ENCODE measurements around the gene RHCG. TPM values are rescaled to one million over a fixed set of nuclear protein-coding genes. Genes with fewer than 3 reads are reported as not detected.

The RHCG gene
- total and polyA plus RNA-seq, 8 donors, result 2.2 to 3.1 (median 2.6) TPM; not detected in 2

DNA sequence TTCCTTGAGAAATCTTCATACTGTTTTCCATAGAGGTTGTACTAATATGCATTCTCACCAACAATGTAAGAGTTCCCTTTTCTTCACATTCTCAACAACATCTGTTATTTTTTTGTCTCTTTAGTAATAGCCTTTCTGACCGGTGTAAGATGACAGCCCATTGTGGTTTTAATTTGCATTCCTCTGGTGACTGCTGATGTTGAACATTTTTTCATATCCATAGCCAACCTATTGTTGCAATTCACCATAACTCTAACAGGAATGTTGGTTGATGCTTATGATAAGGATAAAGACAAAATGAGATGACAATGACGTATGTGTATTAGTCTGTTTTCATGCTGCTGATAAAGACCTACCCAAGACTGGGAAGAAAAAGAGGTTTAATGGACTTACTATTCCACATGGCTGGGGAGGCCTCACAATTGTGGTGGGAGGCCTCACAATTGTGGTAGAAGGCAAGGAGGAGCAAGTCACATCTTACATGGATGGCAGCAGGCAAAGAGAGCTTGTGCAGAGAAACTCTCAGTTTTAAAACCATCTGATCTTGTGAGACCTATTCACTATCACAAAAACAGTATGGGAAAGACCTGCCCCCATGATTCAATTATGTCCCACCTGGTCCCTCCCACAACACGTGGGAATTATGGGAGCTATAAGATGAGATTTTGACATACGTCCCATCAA is 37.6 kb upstream of the RHCG start:
- H3K27ac ChIP-seq, result no peak overlapping the region
- H3K4me1 ChIP-seq, result no peaks in the 10 kb centered on the region
- DNase-seq (no peak), ATAC-seq (no peak)
- intact Hi-C loops (cut with DNase I), result no loop called here
- TF ChIP-seq, protein P1, sequence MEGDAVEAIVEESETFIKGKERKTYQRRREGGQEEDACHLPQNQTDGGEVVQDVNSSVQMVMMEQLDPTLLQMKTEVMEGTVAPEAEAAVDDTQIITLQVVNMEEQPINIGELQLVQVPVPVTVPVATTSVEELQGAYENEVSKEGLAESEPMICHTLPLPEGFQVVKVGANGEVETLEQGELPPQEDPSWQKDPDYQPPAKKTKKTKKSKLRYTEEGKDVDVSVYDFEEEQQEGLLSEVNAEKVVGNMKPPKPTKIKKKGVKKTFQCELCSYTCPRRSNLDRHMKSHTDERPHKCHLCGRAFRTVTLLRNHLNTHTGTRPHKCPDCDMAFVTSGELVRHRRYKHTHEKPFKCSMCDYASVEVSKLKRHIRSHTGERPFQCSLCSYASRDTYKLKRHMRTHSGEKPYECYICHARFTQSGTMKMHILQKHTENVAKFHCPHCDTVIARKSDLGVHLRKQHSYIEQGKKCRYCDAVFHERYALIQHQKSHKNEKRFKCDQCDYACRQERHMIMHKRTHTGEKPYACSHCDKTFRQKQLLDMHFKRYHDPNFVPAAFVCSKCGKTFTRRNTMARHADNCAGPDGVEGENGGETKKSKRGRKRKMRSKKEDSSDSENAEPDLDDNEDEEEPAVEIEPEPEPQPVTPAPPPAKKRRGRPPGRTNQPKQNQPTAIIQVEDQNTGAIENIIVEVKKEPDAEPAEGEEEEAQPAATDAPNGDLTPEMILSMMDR (IDR thresholded peaks at IDR 0.05), result no peak
- H3K4me3 ChIP-seq, result no peak overlapping the region
- no peaks in the 10 kb centered on the region for H3K36me3 ChIP-seq
- no peaks in the 10 kb centered on the region for H3K27me3 ChIP-seq
- H3K9me3 ChIP-seq, result peaks cover 0 to 12% of the 10 kb centered on the region in 2 donors

DNA sequence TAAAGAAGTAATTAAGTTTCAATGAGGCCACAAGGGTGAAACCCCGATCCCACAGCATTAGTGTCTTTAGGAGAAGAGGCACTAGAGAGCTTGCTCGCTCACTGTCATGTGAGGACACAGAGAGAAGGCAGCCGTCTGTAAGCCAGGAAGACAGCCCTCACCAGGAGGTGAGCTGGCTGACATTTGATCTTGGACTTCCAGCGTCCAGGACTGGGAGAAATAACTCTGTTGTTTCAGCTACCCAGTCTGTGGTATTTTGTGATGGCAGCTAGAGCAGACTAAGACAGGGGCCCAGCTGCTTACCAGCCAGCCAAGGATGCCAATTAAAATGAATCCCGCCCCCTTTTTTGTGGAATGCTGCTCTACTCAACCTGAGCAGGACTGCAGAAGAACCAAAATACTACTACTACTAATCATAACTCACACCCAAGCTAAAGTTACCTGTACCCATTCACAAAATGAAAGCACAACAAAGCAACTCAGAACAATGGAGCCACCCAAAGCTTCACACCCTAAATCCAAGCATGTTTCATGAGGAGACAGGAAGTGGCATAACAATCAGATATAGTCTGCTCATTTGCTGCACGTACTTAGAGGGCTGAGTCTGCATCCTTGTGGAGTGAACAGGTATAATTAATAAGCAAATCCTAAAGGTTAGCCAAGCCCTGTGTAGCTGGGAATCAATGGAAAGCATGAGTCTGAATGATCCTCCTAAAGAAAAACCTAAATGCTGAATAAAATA is 35.6 kb upstream of the RHCG start:
- DNase-seq (no peak), ATAC-seq (no peak)
- H3K27ac ChIP-seq, result no peak overlapping the region
- no peaks in the 10 kb centered on the region for H3K27me3 ChIP-seq
- intact Hi-C loops (cut with DNase I), result no loop called here
- H3K36me3 ChIP-seq, result no peaks in the 10 kb centered on the region
- no peaks in the 10 kb centered on the region for H3K4me1 ChIP-seq
- TF ChIP-seq, protein P1 (IDR thresholded peaks at IDR 0.05), result no peak
- no peak overlapping the region for H3K4me3 ChIP-seq
- no peaks in the 10 kb centered on the region for H3K9me3 ChIP-seq

DNA sequence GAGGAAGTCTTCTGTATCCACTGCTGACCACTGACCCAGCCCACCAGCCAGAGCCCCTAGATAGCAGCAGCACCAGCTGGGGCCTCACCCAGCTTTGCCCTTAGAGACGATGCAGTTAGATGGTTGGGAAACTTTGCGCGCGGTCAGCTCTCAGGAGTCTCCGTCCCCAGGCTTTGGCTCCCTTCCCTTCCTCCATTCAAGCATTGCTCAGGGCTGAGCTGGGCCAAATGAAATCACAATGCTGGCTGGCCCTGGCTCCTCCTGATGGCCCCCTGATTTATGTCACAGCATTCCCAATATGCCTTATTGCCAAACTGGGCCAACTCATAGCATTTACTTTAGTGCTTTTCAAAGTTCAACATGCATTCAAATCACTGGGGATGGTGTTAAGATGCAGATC is 34.6 kb upstream of the RHCG start:
- no peaks in the 10 kb centered on the region for H3K27me3 ChIP-seq
- intact Hi-C loops (cut with DNase I), result no loop called here
- no peaks in the 10 kb centered on the region for H3K36me3 ChIP-seq
- no peak overlapping the region for H3K4me3 ChIP-seq
- TF ChIP-seq, protein P1 (IDR thresholded peaks at IDR 0.05), result no peak
- no peak for ATAC-seq
- H3K27ac ChIP-seq, result no peak overlapping the region
- H3K4me1 ChIP-seq, result no peaks in the 10 kb centered on the region
- no peak for DNase-seq
- no peaks in the 10 kb centered on the region for H3K9me3 ChIP-seq

DNA sequence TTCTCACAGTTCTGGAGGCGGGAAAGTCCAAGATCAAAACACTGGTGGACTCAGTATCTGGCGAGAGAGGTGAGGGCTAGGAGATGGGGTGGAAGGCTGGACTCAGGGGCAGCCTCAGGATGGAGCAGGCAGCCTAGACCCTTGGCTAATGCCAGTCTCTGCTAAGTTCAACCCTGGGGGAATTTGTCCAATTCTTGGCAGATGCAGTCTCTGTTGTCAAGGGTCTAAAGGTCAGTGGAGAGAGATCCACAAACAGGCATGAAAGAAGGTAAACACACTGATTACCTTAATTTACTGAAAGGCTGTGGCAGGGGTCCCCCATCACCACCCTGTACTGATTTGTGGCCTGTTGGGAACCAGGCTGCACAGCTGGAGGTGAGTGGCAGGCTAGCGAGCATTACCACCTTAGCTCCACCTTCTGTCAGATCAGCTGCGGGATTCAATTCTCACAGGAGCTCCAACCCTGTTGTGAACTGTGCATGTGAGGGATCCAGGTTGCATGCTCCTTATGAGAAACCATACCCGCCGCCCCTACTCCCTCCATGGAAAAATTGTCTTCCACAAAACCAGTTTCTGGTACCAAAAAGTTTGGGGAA is 32.5 kb upstream of the RHCG start:
- H3K9me3 ChIP-seq, result no peaks in the 10 kb centered on the region
- ATAC-seq (no peak), DNase-seq (no peak)
- no peak overlapping the region for H3K4me3 ChIP-seq
- TF ChIP-seq, protein P1 (IDR thresholded peaks at IDR 0.05), result no peak
- H3K36me3 ChIP-seq, result no peaks in the 10 kb centered on the region
- H3K4me1 ChIP-seq, result no peaks in the 10 kb centered on the region
- no peak overlapping the region for H3K27ac ChIP-seq
- H3K27me3 ChIP-seq, result no peaks in the 10 kb centered on the region
- intact Hi-C loops (cut with DNase I), result no loop called here

All from left lung (tissue), 10 donors.